Thoracic aorta (tissue), 2 donors: ENCODE measurements around the gene PSMB8. TPM values are rescaled to one million over a fixed set of nuclear protein-coding genes. Genes with fewer than 3 reads are reported as not detected.

Source experiments
- ATAC-seq: fragments of 150-250 bp; one replicate; pipeline ENCODE4 v1.8.0; 2017; ENCODE audit warnings: low read depth; ENCODE audit not compliant: insufficient number of reproducible peaks, low FRiP score
- DNase-seq: peaks from one replicate; pipeline ENCODE4 v3.0.0-alpha.2; 2020; ENCODE audit warnings: low spot score
- H3K27ac ChIP-seq, 2 donors: fragments of 200-600 bp; sonication (generic); 1 replicate in 1 of 2; 2 replicates in 1 of 2; pipeline ENCODE4 v1.5.1; 2016; ENCODE audit warnings: mild to moderate bottlenecking in 2 of 2, moderate library complexity in 2 of 2
- H3K27me3 ChIP-seq: fragments of 200-600 bp; sonication (generic); replicated peaks from 2 replicates; pipeline ENCODE4 v1.6.0; 2016; ENCODE audit warnings: mild to moderate bottlenecking; ENCODE audit not compliant: insufficient read depth
- H3K36me3 ChIP-seq: fragments of 200-600 bp; sonication (generic); one replicate; pipeline ENCODE4 v1.5.1; 2016
- H3K4me1 ChIP-seq, 2 donors: fragments of 200-600 bp; sonication (generic); 1 replicate in 1 of 2; 2 replicates in 1 of 2; pipeline versions ENCODE4 v1.5.1 to v1.6.0; 2016; ENCODE audit warnings: low read depth in 2 of 2, mild to moderate bottlenecking in 1 of 2; ENCODE audit not compliant: control insufficient read depth in 1 of 2
- H3K4me3 ChIP-seq: fragments of 200-600 bp; sonication (generic); 2 replicates; pipeline ENCODE4 v1.5.1; 2016; ENCODE audit warnings: mild to moderate bottlenecking
- H3K9me3 ChIP-seq: fragments of 200-600 bp; sonication (generic); 2 replicates; pipeline ENCODE4 v1.5.1; 2016
- total RNA-seq, 2 donors: library from RNA; depleted of rRNA; stranded (reverse); fragments of >200 nt; gene quantifications; one replicate each; pipeline versions ENCODE4 v1.1.0 to v1.2.3, GENCODE V29; 2016
- TF ChIP-seq, protein P1 (sequence below): fragments of 200-600 bp; sonication (generic); IDR thresholded peaks from one replicate; pipeline ENCODE4 v1.5.1; 2019; ENCODE audit warnings: antibody characterized with exemption

PSMB8 gene
- total RNA-seq, 2 donors from 2014 or later, result 28.4 to 43.3 TPM

DNA sequence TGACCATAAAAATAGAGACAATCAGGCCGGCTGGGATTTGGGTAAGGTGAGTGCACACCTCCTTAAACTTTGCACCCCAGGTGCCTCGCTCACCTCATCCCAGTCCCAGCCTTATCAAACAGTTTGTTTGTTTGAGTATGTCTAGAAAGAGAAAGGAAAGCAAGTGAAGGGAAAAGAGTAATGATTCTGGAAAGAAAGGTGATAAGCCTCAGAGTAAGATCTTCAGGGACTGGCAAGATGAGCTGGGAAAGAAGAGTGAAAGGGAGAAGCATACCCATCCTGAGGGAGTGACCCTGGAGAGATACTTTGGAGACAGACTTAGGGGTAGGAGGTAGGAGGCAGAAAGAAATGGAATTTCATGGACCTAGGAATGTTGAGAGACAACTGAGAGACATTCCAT, 7.0 kb downstream of the PSMB8 start:
- no peak for ATAC-seq
- H3K36me3 ChIP-seq, result peaks cover 5% of the 10 kb centered on the region
- H3K27me3 ChIP-seq, result no peaks in the 10 kb centered on the region
- H3K9me3 ChIP-seq, result no peaks in the 10 kb centered on the region
- H3K27ac ChIP-seq, result no peak overlapping the region
- no peak overlapping the region for H3K4me3 ChIP-seq
- TF ChIP-seq, protein P1, sequence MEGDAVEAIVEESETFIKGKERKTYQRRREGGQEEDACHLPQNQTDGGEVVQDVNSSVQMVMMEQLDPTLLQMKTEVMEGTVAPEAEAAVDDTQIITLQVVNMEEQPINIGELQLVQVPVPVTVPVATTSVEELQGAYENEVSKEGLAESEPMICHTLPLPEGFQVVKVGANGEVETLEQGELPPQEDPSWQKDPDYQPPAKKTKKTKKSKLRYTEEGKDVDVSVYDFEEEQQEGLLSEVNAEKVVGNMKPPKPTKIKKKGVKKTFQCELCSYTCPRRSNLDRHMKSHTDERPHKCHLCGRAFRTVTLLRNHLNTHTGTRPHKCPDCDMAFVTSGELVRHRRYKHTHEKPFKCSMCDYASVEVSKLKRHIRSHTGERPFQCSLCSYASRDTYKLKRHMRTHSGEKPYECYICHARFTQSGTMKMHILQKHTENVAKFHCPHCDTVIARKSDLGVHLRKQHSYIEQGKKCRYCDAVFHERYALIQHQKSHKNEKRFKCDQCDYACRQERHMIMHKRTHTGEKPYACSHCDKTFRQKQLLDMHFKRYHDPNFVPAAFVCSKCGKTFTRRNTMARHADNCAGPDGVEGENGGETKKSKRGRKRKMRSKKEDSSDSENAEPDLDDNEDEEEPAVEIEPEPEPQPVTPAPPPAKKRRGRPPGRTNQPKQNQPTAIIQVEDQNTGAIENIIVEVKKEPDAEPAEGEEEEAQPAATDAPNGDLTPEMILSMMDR, result no peak
- DNase-seq, result no peak
- H3K4me1 ChIP-seq, result peaks cover 6 to 7% of the 10 kb centered on the region in 2 donors

- H3K27me3 ChIP-seq, result no peaks in the 10 kb centered on the region
- H3K27ac ChIP-seq, result no peak overlapping the region
- ATAC-seq (no peak), DNase-seq (no peak)
- TF ChIP-seq, protein P1, result no peak
- peaks cover 6 to 7% of the 10 kb centered on the region in 2 donors for H3K4me1 ChIP-seq
- peaks cover 8% of the 10 kb centered on the region for H3K36me3 ChIP-seq
- no peaks in the 10 kb centered on the region for H3K9me3 ChIP-seq
- no peak overlapping the region for H3K4me3 ChIP-seq
These were observed 8.5 kb downstream of the PSMB8 start for GRCh38 chr6:32835167-32835893.

DNA sequence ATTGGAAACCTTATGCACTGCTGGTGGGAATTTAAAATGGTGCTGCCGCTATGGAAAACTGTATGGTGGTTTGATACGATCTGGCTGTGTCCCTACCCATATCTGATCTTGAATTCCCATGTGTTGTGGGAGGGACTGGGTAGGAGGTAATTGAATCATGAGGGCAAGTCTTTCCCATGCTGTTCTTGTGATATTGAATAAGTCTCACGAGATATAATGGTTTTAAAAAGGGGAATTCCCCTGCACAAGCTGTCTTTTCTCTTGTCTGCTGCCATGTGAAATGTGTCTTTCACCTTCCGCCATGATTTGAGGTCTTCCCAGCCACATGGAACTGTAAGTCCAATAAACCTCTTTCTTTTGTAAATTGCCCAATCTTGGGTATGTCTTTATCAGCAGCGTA, 10.2 kb downstream of the PSMB8 start:
- TF ChIP-seq, protein P1, result no peak
- H3K36me3 ChIP-seq, result peaks cover 18% of the 10 kb centered on the region
- ATAC-seq (no peak), DNase-seq (no peak)
- H3K9me3 ChIP-seq, result no peaks in the 10 kb centered on the region
- no peak overlapping the region for H3K4me3 ChIP-seq
- H3K27ac ChIP-seq, result no peak overlapping the region
- H3K4me1 ChIP-seq, result peaks cover 6 to 7% of the 10 kb centered on the region in 2 donors
- no peaks in the 10 kb centered on the region for H3K27me3 ChIP-seq

GRCh38 chr6:32832535-32832934, 11.3 kb downstream of the PSMB8 start:
- DNase-seq, result no peak
- Histone ChIP-seq H3K4me1 (peaks cover 3% of the 10 kb centered on the region in 2 donors), H3K27me3 (no peaks in the 10 kb centered on the region), H3K9me3 (no peaks in the 10 kb centered on the region), H3K36me3 (peaks cover 20% of the 10 kb centered on the region), H3K27ac (no peak overlapping the region), H3K4me3 (no peak overlapping the region)
- ATAC-seq, result no peak
- TF ChIP-seq, protein P1, result no peak

GRCh38 chr6:32830936-32831335, 12.9 kb downstream of the PSMB8 start:
- no peaks in the 10 kb centered on the region for H3K9me3 ChIP-seq
- no peaks in the 10 kb centered on the region for H3K4me1 ChIP-seq
- DNase-seq (no peak), ATAC-seq (no peak)
- no peaks in the 10 kb centered on the region for H3K27me3 ChIP-seq
- peaks cover 20% of the 10 kb centered on the region for H3K36me3 ChIP-seq
- no peak overlapping the region for H3K27ac ChIP-seq
- TF ChIP-seq, protein P1, result no peak
- no peak overlapping the region for H3K4me3 ChIP-seq
